Measurements from ENCODE around the gene LYSMD1.

GRCh38 chr1:151171190-151171589 lies 5.5 kb upstream of the LYSMD1 start:
- TF ChIP-seq POLR2A (IDR thresholded peaks at IDR 0.05; ENCODE audit: control extremely low read depth in 1 of 2, low read depth in 2 of 2, low read length in 2 of 2), result no peak
- TF ChIP-seq SP1 (IDR thresholded peaks at IDR 0.05; ENCODE audit: low read depth, low read length), result no peak
- no peak for TF ChIP-seq CHD7 (IDR thresholded peaks at IDR 0.05; ENCODE audit: insufficient replicate concordance, low read length)
- no peak for TF ChIP-seq POLR2AphosphoS5 (IDR thresholded peaks at IDR 0.05; ENCODE audit: low read depth, low read length)
- TF ChIP-seq JUND (IDR thresholded peaks at IDR 0.05; ENCODE audit: low read length), result no peak
- TF ChIP-seq EGR1 (IDR thresholded peaks at IDR 0.05; ENCODE audit: borderline replicate concordance, low read depth, low read length), result no peak
- TF ChIP-seq, protein P1, sequence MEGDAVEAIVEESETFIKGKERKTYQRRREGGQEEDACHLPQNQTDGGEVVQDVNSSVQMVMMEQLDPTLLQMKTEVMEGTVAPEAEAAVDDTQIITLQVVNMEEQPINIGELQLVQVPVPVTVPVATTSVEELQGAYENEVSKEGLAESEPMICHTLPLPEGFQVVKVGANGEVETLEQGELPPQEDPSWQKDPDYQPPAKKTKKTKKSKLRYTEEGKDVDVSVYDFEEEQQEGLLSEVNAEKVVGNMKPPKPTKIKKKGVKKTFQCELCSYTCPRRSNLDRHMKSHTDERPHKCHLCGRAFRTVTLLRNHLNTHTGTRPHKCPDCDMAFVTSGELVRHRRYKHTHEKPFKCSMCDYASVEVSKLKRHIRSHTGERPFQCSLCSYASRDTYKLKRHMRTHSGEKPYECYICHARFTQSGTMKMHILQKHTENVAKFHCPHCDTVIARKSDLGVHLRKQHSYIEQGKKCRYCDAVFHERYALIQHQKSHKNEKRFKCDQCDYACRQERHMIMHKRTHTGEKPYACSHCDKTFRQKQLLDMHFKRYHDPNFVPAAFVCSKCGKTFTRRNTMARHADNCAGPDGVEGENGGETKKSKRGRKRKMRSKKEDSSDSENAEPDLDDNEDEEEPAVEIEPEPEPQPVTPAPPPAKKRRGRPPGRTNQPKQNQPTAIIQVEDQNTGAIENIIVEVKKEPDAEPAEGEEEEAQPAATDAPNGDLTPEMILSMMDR (IDR thresholded peaks at IDR 0.05; ENCODE audit: control extremely low read depth in 1 of 3, insufficient read depth in 1 of 3, low read depth in 1 of 3, low read length in 3 of 3), result no peak
- TF ChIP-seq RXRA (IDR thresholded peaks at IDR 0.05; ENCODE audit: insufficient read depth, low read depth, low read length), result no peak
- no peak for TF ChIP-seq EZH2 (IDR thresholded peaks at IDR 0.05; ENCODE audit: low read depth, low read length, severe bottlenecking)
